CD4-positive, alpha-beta T cell treated with Interleukin-17A for 4 hours (primary cell): ENCODE data around the gene SCML1.

Experiments used
- DNase-seq: peaks from one replicate; pipeline ENCODE4 v3.0.0-alpha.2; 2020; ENCODE audit warnings: mixed read lengths

Gene SCML1

DNA sequence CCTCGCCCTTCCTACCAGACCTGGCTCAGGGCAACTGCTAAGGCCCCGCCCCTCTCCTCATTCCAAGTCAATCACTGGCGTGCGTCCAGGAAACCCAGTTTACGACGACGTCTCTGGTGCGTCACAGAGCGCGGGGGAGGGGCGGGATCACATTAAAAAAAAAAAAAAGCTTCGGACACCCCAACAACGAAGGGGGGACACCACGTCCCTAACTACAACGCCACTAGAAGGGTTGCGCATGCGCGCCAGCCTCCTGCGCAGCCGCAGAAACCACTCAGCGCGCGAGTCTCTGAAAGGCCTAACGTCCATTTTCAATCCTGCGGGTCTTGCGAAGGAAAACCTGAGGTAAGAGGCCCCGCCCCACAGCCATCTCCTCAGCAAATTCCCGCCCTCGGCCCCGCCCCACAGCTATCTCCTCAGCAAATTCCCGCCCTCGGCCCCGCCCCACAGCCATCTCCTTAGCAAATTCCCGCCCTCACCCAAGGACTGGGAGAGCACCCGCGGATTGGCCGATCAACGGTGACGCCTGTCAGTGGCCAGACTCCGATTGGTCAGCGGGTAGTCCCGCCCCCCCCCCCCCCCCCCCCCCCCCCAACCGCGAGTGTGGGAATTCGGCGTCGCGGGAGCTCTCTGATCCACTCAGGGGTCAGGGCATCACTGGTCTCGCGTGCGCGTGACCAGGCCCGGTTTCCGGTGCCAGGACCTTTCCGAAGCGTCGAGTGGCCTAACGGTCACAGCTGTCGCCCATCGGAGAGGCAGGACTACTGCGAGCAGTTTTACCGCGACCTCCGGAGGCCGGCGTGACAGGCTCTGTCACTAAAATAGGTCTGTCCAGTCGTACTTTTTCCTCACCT is at the start of gene SCML1:
Gene SCML1 (plus strand): TSS at position 638 of the 854 bp plus-strand sequence. CDS start 6,694 bp downstream, outside the sequence.
- peak; percentile 95 for DNase-seq

DNA sequence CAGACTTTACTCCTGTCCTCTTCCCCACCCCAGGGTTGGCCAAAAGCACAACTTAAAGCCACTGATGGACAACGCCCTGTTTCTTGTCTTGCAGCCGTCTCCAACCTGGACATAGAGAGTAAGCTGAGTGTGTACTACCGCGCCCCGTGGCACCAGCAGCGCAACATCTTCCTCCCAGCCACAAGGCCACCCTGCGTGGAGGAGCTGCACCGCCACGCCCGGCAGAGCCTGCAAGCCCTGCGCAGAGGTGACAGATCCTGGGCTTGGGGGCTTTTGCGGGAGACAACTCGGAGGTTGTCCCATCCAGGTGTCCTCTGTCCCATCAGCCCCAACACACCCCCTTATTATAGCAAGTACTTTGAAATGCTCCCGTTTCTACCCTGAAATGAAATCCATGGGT is 49.6 kb upstream of the SCML1 start:
- DNase-seq, result no peak

GRCh38 chrX:17689971-17690409 is 47.3 kb upstream of the SCML1 start:
- peak; percentile 49 for DNase-seq

- no peak for DNase-seq
Measured at GRCh38 chrX:17692709-17693346, 44.5 kb upstream of the SCML1 start.

GRCh38 chrX:17697191-17697590 is 40.1 kb upstream of the SCML1 start:
- DNase-seq, result no peak

DNA sequence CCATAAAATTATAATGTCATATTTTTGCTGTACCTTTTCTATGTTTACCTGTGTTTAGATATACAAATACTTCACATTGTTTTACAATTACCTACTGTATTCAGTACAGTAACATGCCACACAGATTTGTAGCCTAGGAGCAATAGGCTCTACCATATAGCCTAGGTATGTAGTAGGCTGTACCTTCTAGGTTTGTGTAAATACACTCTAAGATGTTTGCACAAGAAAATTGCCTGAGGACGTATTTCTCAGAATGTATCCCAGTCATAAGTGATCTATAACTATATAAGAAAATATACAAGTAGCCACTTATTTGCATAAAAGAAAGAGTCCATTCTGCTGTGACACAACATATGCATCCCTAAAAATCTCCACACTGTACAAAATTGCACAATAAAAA is 36.3 kb upstream of the SCML1 start:
- no peak for DNase-seq

GRCh38 chrX:17703201-17703600 is 34.1 kb upstream of the SCML1 start:
- no peak for DNase-seq

DNA sequence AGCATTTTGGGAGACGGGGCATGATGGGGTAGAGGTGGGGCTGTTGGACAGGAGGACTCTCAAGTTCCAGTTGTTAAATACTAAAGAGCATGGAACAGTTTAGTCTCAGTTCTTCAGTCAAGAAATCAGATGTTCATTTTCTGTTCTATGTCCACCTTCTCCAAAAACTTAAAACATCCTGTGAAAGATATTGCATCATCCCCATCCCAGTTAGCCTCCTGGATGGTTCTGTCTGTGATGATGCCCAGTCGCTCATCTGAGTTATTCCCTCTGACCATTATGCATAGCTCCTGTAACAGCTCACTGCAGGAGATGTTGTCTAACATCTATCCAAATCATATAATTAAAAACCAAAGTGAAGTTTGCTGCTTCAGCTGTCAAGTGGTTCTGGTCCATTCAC is 32.1 kb upstream of the SCML1 start:
- DNase-seq, result no peak

- DNase-seq, result no peak
Measured at GRCh38 chrX:17706676-17707075, 30.6 kb upstream of the SCML1 start.

DNA sequence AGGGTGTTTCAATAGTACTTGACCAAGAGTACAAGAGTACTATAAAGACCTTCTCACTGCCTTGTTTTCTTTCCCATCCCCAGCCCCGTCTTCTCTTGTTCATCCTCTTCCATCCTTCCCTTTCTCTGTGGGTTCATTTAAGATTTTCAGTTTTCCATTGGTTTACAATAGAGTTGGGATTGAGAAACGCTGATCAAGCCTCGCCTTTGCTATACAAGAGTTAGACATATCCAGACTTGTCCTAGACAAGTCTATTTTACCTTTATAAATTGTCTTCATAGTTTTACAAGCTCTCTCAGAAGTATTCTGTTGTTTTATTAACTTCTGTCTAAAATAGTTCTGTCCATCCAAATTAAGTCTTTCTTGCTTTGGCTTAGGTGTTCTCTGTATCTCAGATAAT is 29.6 kb upstream of the SCML1 start:
- DNase-seq, result no peak

- DNase-seq, result no peak
Measured at GRCh38 chrX:17710871-17711301, 26.4 kb upstream of the SCML1 start.

DNA sequence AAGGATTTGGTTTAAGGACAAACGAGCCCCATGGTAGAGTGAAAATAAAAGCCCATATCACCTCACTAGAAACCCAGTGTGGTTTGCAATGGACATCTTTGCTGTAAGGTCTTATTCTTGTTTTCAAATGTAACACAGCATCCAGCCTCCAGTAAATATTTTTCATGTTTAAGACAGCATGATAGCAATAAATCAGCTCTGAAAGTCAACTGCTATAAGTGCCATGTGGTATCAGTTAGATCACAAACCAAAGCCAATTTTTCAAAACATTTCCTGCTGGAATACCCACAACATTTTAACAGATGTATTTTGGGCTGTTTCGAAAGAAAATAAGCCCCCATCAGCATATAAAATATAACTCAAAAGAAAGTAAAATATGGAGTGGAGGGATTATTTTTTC is 24.0 kb upstream of the SCML1 start:
- DNase-seq, result no peak

GRCh38 chrX:17718649-17719165 is 18.6 kb upstream of the SCML1 start:
- no peak for DNase-seq

GRCh38 chrX:17719711-17720110 is 17.6 kb upstream of the SCML1 start:
- no peak for DNase-seq

DNA sequence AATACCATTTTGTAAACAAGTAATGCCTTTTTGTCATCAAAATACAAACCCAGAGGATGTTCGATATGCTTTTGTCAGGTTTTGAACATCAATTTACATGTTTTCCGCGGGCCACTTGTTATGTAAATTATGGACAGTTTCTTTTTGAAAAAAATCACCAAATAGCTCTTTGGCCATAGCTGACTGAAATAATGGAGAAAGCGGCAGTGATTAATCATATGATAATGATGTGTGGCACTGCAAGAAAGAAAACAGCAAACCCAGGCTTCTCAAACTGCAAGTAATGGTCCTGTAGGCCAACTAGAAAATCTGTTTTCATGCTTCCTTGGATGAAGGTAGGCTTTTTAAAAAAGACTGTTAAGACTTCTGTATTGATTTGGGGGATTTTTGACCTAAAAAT is 15.6 kb upstream of the SCML1 start:
- DNase-seq, result no peak

DNA sequence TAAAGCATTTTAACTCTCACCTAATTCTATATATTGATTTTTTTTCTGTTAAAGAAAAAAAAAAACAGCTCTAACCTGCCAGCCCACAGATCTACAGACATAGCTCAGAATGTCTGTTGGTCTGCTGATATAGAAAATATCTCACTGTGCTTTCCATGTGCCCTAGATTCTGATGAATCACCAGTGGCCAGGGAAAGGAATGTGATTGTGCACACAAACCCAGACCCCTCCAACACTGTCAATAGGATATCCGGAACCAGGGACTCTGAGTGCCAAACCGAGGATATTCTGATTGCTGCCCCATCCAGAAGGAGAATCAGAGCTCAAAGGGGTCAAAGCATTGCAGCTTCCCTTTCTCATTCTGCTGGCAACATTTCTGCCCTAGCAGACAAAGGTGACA is 12.1 kb upstream of the SCML1 start:
- DNase-seq, result no peak

GRCh38 chrX:17732138-17732783 is 5.0 kb upstream of the SCML1 start:
- no peak for DNase-seq

DNA sequence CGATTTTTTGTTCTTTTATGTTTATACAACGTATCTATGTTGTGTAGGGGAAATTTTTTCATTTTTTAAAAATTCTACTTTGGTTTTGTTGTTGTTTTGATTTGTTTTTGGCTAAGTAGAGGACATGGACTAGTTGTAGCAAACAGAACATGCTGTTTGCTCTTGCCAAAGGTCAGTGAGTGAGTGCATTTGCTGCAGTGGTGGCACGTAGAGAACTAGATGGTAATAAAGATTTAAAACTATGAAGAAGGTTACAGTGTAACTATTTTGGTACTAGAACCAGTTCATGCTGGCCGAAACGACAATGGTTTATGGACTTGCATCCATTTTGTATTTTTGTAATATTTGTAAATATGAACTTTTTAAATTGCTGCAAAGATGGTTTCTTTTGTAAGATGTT is 1.9 kb upstream of the SCML1 start:
- no peak for DNase-seq

GRCh38 chrX:17736478-17736855 is 826 bp upstream of the SCML1 start:
- DNase-seq, result no peak

DNA sequence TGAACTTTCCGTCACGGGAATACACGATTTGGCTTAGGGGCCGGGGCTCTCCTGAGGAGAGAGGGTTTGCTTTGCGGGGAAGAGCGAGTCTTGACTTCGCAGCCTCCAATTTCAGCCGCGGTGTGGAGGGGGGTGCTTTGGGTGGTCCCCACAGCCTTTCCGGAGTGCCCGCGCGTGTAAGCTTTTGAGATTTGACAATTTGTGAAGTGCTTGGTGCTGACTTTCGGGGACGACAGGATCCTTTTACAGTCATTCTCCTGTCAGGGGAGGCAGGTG is 355 bp downstream of the SCML1 start:
- DNase-seq, result peak; percentile 40

DNA sequence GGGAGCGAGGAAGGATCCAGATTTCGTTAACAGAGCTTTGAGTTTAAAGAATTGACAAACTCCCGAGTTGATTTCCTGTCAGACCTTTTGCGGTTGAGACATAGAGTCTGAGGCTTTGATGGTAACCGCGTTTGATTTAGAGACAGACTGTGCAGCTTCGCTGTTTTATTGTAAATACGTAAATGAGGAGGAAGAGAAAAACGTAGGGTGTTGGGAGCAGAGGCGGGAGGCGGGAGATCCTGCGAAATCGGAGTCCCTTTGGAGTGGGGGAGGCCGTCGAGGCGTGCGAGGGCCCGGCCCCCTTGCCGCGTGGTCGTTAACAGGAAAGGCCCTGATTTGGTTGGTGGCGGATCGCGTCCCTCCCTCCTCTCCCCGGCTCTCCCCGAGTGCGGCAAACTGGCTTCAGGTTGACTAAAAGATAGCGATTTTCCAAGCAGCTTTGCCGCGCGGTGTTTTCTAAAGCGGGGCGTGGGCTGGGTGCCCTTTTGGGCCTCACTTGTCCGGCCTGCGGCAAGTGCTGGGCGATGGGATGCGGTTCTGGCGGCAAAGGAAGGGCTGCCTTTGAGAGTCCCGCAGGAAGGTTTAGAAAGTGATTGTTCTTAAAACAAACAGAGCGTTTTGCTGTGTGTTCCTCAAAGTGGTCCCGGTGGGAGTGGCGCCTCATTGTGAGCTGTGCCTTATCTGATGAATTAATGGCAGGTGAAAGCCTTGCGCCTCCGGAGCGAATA is 857 bp downstream of the SCML1 start:
- DNase-seq, result peak; percentile 42

- DNase-seq, result no peak
Measured at GRCh38 chrX:17738737-17739535, 1.6 kb downstream of the SCML1 start.
